ENCODE results near the gene EAF2. TPM values are rescaled to one million over a fixed set of nuclear protein-coding genes. Genes with fewer than 3 reads are reported as not detected.

Gene EAF2
- total RNA-seq, 4 donors from 2014 or later: 3.7 to 8.9 (median 6.1) TPM

DNA sequence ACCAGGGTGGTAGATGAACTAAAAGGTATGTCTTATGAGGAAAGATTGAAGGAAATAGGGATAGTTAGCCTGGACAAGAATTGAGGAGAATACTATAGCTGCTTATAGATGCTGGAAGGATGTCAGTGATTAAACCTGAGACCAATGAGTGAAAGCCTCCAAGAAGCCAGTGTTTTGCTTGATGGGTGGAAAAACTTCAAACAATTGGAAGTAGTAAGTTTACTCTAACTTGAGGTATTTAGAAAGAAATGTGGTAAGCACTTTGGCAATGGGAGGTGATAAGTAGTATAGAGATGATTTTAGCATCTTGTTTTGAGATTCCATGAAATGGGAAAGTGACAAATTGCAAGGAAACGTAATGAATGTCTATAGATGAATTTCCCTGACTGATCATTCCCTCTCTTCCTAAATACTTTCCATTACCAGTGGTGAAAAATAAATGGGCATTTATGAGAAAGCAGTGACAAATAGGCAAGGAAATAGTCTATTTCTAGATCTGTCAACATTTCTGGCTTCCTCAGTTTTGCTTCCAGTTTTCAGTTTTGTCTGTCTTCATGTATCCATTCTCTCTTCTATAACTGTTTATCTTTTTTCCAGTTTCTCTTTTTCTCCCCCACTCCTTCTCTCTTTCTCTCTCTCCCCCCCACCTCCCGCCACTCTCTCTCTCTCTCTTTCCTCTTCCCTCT, 78.4 kb downstream of the EAF2 start:
- DNase-seq (ENCODE audit: low spot score): no peak
- TF ChIP-seq, protein P1, sequence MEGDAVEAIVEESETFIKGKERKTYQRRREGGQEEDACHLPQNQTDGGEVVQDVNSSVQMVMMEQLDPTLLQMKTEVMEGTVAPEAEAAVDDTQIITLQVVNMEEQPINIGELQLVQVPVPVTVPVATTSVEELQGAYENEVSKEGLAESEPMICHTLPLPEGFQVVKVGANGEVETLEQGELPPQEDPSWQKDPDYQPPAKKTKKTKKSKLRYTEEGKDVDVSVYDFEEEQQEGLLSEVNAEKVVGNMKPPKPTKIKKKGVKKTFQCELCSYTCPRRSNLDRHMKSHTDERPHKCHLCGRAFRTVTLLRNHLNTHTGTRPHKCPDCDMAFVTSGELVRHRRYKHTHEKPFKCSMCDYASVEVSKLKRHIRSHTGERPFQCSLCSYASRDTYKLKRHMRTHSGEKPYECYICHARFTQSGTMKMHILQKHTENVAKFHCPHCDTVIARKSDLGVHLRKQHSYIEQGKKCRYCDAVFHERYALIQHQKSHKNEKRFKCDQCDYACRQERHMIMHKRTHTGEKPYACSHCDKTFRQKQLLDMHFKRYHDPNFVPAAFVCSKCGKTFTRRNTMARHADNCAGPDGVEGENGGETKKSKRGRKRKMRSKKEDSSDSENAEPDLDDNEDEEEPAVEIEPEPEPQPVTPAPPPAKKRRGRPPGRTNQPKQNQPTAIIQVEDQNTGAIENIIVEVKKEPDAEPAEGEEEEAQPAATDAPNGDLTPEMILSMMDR (IDR thresholded peaks at IDR 0.05): no peak
- no peak for ATAC-seq (ENCODE audit: low FRiP score)

DNA sequence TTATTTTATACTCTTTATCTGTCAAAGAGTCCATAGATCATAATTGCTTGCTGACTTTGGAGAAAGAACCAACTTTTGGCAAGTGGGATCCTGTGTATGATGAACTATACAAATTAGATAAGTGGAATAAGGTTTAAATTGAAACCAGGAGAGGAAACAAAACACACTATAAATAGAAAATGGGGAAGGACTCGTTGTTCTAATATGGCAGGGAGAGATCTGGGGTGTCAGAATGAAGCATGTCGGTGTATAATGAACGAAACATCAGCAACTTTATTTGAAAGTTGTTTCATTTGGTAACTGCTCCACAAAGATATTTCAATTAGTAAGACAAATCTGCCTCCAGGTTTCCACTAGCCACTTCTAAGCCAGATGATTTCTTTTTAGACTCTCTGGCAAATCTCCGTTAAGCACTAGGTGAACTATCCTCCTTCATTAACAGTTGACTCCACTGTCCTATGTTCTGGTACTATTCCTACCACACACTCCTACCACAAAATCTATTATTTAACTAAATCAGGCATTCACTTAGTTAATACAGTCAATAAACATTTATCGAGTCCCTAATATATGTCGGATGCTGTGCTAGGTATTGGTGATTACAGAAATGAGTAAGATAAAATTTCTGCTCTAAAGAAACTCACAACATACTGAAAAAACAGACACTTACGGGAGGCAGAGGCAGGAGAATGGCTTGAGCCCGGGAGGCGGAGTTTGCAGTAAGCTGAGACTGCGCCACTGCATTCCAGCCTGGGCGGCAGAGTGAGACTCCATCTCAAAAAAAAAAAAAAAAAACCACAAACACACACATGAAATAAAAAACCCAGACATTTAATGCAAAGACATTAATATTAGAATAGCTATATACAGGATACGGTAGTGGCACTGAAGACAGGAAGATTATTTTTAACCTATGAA, 79.3 kb downstream of the EAF2 start:
- DNase-seq (ENCODE audit: low spot score) (no peak), ATAC-seq (ENCODE audit: low FRiP score) (no peak)
- TF ChIP-seq, protein P1 (IDR thresholded peaks at IDR 0.05): no peak

DNA sequence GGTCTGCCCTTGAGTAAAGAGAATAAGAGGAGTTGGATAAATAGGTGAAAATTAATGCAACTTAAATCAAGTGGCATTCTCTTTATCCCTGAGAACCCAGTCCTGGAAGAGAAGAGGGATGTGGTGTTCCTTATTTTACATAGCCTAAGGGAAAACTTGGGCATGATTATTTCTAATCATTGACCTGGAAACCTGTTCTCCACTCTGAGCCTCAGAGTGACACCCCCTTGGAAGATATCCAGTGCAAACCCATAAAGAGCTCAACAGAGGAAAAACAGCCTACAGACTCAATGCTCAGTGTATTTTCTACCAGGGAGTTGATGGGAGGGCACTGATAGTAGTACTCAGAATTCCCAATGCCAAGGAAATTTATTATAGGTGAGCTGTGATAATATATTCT, 81.2 kb downstream of the EAF2 start:
- no peak for ATAC-seq (ENCODE audit: low FRiP score)
- no peak for DNase-seq (ENCODE audit: low spot score)
- TF ChIP-seq, protein P1 (IDR thresholded peaks at IDR 0.05): no peak

DNA sequence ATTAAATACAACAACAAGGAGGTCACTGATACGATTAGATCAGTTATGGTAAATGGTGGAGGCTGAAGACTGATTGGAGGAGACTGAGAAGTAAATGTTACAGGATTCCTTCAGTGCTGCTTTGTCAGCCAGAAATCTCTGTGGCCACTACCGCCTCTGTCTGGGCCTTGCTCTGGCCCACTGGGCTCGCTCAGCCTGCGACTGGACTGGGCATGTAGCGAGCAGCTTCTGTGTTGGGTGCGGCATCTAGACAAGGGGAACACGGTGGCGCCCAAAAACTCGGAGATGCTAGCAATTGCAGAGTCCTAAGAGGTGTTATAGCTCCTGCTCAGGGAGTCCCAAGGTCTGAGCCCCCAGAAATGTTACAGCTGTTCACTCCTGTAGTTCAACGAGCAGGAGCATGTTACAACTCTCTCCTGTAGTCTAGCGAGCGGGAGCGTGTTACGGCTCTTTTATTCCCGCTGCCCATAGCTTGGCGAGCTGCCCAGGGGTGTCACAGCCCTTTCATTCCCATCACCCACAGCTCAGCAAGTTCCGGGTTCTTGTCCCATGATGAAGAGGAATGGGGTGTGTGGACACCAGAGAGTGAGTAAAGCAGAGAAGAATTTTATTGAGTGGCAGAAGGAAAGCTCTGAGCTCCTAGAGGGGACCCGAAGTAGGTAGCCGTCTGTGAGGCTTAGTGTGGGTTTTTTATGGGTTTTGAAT, 83.9 kb downstream of the EAF2 start:
- DNase-seq (ENCODE audit: low spot score) (no peak), ATAC-seq (ENCODE audit: low FRiP score) (no peak)
- TF ChIP-seq, protein P1 (IDR thresholded peaks at IDR 0.05): no peak

DNA sequence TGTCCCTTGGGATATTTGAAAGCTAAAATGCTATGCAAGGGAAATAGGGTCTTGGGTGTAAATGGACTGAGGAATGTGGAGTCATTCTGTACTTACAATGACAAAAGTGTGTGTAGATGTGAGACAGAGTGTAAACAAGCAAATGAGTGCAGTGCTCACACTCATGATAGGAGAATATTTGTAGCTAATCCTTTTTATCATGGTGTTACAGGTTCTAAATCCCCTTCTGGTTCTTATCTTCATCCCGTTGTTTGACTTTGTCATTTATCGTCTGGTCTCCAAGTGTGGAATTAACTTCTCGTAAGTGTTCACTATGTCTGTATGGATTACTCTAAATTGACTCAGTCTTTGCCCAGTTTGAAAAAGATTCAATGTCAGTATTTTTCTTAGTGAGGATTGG, 89.7 kb downstream of the EAF2 start:
- no peak for DNase-seq (ENCODE audit: low spot score)
- TF ChIP-seq, protein P1 (IDR thresholded peaks at IDR 0.05): no peak
- no peak for ATAC-seq (ENCODE audit: low FRiP score)

DNA sequence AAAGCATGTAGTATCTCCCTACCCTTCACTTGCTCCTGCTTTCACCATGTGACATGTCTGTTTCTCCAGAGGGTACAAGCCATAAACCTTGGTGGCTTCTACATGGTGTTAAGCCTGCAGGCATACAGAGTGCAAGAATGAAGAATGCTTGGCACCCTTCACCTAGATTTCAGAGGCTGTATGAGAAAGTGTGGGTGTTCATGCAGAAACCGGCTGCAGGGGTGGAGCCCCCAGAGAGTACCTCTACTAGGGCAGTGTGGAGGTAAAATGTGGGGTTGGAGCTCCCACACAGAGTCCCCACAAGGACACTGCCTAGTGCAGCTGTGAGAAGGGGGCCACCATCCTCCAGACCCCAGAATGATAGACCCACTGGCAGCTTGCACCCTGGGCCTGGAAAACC, 91.4 kb downstream of the EAF2 start:
- TF ChIP-seq, protein P1 (IDR thresholded peaks at IDR 0.05): no peak
- ATAC-seq (ENCODE audit: low FRiP score) (no peak), DNase-seq (ENCODE audit: low spot score) (no peak)

Other genes with a start within 250 kb of the EAF2 start
- gene FBXO40, start 241.8 kb upstream of the EAF2 start, total RNA-seq: under 1 TPM in 2 of 4 donors, not detected in 2; 0.06 to 0.32 TPM
- gene HCLS1, start 174.3 kb upstream of the EAF2 start, total RNA-seq: 100 to 1,000 TPM in 3 of 4 donors, 10 to 100 TPM in 1; 61.5 to 164 (median 132) TPM
- gene GOLGB1, start 85.5 kb upstream of the EAF2 start, total RNA-seq: 10 to 100 TPM; 56.6 to 68.5 (median 57.5) TPM
- 10 to 100 TPM; 16.9 to 27.5 (median 19.9) TPM for gene IQCB1, start 149 bp upstream of the EAF2 start, total RNA-seq
- gene SLC15A2, start 59.2 kb downstream of the EAF2 start, total RNA-seq: 1 to 10 TPM; 1.7 to 2.8 (median 2.0) TPM
- gene ILDR1, start 187.0 kb downstream of the EAF2 start, total RNA-seq: not detected
- 10 to 100 TPM; 10.7 to 21.6 (median 15.2) TPM for gene CD86, start 220.2 kb downstream of the EAF2 start, total RNA-seq

Data from omental fat pad (tissue), 4 donors.